Islet of Langerhans (tissue), 1 donor: Measurements from ENCODE around the gene FCRL6.
A peak's percentile ranks its signal among the peaks of the same experiment; 100 is the strongest.

Source experiments
- FAIRE-seq: peaks from one replicate; lab custom pipeline; 2011; peaks lifted over from hg19 to GRCh38; lab: Jason Lieb, UNC

FCRL6 gene

DNA sequence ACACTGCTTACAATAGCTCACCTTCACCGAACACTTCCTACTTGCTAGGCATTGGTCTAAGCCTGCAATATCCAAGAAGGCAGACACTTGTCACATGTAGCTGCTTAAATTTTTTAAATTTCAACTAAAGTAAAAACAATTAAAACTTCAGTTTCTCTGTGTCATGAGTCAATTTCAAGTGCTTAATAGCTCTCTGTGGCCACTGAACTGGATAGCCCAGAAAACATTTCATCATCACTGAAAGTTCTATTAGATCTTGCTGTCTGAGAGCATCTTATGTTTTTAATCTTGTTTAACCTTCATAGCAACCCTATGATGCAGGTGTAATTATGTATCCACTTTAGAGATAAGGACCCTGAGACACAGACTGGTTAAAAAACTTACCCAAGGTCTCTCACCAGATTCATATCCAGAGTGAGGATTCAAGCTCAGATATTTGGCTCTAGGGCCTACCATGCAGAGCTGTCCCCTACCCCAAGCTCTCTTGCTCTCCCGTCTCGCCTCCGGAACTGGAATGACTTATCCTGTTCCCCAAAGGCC lies 2.6 kb upstream of the FCRL6 start:
- FAIRE-seq, result no peak

DNA sequence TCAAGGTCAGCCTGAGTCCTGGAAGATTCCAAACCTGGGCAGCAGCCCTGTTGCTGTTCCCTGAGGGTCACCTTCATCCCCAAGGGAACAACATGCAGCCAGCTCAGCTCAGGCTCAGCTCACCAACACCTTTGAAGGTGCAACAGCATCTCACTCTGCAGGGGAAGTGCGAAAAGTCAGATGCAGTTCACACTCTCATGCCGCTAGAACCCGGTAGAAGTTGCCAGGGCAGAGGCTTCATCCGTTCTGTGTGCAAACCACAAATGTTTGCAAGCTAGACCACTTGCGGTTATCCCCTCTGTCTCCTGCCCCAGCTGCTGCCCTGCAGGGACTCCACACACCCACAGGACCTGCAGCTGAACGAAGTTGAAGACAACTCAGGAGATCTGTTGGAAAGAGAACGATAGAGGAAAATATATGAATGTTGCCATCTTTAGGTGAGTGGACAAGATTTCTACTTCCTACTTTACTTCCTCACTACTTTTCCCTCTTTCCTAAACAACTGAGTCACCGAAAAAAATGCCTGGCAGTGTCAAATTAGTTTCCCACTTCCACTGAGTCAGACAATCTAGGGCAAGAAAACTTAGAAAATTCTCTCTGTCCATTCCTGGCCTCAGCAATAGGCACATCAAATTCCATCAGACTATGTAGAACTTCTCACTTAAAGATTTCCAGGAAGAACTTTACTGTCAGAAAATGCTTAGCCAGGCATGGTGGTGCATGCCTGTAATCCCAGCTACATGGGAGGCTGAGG lies 1.8 kb upstream of the FCRL6 start:
- FAIRE-seq, result no peak

DNA sequence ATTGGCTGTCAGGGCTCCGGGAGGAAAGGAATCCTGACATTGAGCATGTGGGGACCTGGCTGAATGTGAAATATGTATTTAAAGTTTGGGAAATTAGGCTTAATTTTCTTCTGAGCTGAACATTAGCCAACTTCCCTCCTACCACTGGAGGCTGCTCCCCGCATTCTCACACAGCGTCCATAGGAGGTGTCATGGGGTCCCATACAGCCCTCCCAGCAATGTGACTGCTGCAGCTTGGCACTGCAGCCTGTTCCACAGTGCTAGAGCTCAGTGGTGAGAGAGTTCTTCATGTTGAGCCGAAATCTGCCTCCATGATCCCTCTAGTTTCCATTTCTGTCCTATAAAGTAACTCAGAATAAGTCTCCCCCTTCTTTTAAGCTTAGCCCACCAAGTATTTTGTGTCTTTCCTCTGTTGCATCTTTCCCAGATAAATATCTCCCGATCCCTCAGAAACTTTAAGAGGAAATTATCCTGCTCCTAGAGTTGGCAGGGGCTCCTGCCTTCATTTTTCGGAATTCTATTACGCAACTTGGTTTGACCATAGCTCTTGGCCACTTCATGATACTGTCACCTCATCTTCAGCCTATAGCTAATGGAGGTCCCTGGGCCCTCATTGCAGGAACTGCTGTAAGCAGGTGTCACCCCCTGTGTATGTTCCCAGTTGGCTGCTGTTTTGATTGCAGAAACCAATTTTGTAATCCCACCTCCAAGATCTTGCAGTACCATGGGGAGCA lies 2.0 kb downstream of the FCRL6 start:
- FAIRE-seq, result no peak

DNA sequence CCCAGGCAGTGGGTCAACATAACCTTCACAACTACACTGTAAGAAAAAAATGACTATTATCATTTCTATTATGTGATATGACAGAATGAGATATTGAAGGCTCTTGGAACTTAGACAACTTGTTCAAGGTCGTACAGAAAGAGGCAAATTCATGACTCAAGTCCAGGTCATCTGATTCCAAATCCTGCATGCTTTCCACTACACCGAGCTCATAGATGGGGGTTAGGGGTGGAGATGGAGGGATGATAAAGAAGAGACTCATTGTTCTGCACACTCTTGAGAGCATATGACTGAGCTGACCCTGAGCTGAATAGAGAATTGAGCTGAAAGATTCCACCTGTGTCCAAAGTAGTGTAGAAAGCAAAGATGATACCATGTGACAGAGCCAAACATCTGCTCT lies 2.8 kb downstream of the FCRL6 start:
- no peak for FAIRE-seq

DNA sequence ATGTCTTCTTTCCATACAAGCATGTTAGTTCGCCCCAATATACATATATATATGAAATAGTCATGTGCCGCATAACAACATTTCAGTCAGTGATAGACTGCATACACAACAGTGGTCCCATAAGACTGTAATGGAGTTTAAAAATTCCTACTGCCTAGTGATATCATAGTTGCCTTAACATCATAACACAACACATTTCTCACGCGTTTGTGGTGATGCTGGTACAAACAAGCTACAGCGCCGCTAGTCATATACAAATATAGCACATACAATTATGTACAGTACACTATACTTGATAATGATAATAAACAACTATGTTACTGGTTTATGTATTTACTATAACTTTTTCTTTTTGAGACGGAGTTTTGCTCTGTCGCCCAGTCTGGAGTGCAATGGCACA lies 13.8 kb downstream of the FCRL6 start:
- FAIRE-seq, result no peak

DNA sequence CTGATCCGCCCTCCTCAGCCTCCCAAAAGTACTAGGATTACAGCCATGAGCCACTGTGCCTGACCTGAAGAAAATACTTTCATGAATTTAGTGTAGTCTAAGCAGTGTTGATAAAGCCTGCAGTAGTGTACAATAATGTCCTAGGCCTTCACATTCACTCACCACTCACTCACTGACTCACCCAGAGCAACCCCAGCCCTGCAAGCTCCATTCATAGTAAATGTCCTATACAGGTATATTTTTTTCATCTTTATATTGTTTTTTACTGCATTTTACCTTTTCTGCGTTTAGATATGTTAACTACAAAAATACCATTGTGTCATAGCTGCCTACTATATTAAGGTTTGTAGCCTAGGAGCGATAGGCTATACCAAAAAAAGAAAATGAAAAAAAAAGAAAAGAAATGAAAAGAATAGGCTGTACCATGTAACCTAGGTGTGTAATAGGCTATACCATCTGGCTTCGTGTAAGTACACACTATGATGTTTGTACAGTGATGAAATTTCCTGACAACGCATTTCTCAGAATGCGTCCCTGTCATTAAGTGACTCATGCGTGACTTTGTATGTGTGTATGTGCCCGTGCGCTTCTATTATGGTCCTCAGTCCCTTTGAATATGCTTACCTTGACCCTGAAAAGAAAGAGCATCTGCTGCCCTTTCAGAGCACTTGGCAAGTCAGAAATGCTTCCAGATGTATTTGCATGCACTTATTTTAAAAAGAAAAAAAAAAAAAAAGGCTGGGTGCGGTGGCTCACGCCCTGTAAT lies 15.3 kb downstream of the FCRL6 start:
- peak; percentile 100 for FAIRE-seq

DNA sequence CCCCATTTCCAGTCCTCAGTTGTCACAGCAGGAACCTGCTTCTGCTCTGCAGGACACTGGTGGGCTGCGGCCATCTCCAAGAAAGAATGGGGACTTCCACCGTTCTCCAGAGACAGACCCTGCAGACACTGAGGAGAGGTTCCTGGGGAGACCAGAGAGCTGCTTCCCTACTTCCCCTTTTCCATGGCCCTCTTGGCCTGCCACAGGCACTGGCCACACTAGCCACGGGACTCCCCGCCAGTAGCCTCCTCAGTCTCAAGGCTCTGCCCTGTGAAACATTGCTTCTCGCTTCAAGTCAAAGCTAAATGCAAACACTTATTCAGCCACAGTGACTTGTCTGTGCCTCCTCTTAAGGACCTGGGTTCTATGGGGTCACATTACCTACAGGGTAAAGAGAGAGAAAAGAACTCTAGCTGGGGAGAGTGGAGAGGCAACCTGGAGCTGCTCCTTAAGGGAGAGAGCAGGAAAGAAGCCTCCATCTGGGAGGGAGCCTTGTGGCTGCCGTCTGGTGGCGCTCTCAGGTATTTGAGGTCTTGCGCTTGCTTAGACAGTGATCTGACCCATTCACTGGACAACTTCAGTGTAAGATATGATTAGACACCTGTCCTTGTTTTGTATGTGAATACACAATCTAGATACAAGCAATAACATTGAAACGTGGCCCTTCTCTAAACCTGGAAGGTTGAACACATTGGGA lies 19.2 kb downstream of the FCRL6 start:
- FAIRE-seq, result no peak

DNA sequence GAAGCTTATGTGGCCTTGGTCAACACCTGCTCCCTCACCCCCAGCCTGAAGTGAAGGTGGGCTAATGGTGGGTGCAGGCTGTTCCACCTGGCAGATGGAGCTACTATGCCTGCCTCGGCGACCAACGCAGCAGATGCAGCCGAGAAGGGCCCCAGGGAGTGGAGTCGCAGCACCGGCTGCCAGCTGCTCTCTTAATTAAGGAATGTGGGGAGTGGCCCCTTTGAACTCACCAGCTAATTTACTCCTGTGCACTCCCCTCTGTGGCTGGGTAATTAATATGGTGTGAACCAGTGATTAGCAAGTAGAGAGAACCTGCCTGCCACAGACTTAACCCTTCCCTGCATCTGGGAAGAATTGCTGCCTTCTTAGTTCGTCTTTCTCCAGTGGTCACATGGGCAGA lies 21.2 kb downstream of the FCRL6 start:
- FAIRE-seq, result no peak

DNA sequence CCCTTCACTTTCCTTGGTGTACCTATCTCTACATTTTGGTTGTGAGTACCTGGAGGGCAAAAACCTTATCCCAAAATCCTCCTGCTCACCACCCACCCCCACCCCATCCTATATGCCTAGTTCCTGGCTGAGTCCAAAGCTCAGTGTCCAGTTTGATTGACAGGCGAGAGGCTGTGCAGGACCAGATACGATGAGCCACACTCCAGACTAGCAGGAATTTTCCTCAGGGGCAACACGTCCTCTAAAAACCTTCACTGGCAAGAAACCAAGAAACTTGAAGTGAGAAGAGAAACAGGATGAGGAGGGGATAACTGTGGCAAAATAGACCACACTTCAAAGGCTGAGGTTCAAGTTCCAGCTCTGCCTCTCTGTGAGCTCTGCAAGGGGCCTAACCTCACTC lies 23.4 kb downstream of the FCRL6 start:
- FAIRE-seq, result no peak

DNA sequence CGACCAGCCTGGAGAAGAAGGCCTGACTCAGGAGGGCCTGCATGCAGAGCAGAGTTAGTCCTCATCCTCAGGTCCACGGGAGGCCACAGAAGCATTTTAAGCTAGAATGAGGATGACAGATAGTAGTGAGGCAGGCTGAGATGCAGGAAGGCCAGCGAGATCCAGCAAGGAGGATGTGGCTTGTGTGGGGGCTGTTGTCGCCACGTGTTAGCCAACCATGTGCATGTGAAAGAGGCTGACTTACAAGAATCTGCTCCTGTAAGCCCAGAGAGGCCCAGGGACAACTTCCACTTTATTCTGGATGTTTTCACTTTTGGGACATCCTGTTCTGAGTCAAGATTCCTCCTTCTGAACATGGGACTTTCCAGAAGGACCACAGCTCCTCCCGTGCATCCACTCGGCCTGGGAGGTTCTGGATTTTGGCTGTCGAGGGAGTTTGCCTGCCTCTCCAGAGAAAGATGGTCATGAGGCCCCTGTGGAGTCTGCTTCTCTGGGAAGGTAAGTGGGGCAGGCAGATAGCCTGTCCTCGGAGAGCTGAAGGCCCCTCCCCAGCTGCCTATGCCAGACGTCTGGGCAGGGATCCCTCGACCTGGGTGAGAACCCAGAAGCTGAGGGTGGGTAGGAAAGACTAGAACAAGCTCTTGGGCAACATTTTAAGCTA lies 24.4 kb downstream of the FCRL6 start, which contains the start of gene SLAMF8:
Gene SLAMF8, plus strand, starts transcription at position 433 of the 661 bp plus-strand sequence. Its CDS starts 26 bp downstream, at position 459.
- no peak for FAIRE-seq

DNA sequence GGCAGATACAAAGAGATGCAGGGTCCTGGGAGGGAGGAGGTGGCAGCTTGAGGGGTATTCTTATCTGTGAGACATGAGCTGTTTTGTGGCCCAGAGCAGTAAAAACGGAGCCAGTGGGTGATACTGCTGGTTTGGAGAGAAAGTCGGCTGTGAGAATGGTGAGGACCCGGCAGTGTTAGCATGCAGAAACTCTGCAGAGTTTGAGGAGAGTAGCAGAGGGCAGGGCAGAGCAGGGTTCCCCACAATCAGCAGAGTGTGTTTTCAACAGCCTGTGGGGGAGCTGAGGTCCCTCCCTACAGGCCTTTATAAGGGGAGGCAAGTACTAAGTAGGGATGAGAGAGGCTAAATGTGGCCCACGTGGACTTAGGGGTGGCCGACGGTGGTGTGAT lies 24.9 kb downstream of the FCRL6 start:
- FAIRE-seq, result no peak

DNA sequence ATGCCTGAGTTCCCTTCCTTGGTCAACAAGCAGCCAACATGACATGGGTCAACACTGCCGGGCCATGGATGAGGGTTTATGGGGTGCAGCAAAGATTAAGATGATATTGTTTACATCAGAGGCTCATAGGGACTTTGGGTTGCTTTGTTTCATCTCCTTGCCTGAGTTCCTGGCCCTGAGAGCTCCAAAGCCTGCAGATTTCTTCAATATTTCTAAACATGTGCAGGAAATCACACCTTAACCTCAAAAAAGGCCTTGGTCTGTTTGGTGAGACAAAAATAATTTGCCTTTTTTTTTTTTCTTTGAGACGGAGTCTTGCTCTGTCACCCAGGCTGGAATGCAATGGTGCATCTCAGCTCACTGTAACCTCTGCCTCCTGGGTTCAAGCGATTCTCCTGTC lies 25.4 kb downstream of the FCRL6 start:
- no peak for FAIRE-seq

DNA sequence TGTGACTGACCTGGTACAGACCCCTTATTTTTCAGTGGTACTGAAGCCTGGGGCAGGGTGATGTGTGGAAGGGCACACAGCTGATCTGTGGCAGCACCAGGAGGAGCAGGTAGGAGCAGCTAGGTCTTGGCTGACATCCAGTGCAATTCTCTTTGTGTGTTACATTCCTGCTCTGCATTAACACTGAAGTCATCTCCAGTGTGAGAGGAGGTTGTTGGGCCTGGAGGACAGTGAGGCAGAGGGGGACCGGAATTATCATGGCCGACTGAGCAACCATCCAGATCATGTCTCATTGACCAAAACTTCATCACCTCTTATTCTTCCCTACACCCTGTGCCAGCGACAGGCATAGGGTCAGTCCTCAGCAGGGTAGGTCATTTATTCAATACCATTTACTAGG lies 26.0 kb downstream of the FCRL6 start:
- FAIRE-seq, result no peak

DNA sequence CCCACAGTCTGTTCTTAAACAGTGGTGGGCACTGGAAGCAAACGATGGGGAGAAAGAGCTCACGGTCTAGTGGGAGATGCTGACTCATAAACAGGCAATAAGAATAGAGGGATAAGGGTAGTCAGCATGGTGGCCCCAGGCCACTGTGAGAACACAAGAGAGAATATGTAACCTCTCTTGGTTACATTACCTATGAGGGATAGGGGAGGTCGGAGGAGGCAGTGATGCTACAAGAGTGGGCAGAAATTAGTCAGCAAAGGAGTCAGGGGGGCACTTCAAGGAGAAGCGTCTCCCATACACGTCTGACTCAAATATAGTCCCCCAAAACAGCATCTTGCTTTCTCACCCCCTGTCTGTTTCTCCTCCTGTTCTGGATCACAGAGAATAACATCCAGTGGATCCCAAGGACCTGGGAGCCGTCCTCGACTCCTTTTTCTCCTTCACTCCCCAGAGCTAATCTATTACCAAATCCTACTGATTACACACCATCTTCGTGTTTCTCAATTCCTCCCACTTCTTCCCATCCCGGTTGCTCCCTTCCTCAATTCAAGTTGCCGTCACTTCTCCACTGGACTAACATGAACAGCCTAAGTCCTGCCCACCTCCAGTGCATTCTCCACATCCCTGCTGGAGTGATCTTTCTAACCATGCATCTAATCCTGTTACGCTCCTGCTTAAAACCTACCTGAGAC lies 26.6 kb downstream of the FCRL6 start:
- FAIRE-seq, result no peak

DNA sequence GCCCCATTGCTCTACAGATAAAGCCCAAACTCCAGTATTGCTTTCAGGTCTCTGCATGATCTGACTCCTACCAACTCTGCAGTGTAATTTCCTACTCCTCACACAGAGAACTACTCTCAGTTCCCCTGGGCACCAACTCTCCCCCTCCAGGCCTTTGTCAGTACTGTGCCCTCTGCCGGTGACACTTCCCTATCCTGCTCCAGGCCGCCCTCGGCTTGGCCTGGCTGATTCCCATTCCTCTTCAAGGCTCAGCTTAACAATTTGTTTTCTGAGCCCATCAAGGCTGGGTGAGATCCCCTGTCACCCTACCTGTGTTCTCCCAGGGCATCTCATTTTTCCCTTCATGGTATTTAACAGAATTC lies 27.1 kb downstream of the FCRL6 start:
- no peak for FAIRE-seq

DNA sequence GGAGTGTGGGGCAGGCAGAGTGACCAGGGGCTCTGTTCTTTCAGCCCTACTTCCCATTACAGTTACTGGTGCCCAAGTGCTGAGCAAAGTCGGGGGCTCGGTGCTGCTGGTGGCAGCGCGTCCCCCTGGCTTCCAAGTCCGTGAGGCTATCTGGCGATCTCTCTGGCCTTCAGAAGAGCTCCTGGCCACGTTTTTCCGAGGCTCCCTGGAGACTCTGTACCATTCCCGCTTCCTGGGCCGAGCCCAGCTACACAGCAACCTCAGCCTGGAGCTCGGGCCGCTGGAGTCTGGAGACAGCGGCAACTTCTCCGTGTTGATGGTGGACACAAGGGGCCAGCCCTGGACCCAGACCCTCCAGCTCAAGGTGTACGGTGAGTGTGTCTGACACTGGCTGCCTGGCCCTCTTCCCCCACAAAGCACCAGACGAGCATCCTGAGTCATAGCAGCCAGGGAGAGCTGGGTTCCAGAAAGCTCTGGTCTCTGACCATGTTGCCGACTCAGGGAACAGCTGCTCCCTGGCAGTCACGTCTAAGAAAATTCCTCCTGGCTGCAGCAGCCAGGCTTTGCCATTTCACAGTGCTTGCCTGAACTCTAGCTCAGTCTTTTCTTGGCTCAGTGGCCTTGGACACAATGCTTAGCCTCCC lies 27.8 kb downstream of the FCRL6 start:
- no peak for FAIRE-seq

DNA sequence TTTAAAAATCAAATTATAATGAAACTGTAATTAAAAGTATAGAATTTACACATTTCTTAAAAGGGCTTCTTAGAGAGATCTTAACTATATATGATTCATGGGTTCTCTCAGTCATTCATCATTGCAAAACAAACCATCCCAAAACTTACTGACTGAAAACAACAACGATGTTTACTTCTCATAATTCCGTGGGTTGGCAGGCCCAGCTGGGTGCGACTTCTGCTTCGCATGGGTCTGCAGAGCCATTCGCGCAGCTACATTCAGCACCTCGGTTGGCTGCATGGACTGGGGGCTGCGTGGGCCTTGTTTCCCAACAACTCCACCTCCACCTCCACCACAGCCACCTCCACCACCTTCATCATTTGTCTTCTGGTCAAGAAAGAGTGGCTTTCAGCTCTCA lies 28.6 kb downstream of the FCRL6 start:
- FAIRE-seq, result no peak

DNA sequence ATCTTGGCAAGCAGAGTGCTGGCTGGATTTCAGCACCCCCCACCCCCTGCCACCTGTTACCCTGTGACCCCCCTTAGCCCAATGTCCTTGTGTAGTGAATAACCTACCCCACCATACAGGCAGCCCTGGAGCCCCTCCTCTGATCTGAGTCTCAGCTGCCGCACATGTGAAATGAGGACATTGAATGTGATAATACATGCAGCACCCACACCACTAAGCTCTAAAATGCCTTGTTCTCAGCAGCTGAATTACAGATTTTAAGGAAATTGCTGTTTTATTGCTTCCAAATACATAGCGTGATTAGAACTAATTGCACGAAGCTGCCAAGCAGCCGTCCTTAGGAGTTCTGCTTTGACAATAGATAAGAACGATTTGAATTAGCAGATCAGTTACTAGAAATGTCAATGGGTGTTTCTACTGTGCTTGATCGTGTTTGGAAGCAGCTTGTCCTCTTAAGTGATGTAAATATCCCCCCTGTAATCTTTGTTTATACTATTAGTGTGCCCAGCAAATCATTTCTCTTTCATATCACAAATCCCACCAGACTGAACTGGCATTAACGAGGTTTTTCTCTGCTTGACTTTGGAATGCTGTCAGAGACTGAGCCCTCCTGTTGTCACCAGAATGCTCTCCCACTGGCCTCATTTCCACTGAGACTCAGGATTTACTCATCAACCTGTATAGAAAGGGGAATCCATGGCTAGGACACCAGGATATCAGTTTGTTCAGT lies 29.4 kb downstream of the FCRL6 start:
- no peak for FAIRE-seq

DNA sequence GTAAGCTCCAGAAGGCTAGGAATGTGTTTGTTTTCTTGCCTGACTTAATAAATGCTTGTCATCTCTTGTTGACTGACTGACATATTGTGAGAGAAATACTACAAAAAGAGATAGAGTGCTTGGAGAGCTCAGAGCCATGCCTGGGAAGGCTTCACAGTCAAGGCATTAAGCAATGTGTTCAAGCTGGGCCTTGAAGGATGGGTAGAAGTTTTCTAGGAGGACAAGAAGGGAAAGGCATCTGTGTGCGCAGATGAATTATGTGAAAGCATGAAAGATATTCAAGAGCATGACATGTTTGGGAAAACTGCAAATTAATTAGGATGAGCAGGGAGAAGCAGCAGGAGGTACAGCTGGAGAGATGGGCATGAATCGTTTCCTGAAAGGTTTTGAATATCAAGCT lies 30.1 kb downstream of the FCRL6 start:
- FAIRE-seq, result no peak

DNA sequence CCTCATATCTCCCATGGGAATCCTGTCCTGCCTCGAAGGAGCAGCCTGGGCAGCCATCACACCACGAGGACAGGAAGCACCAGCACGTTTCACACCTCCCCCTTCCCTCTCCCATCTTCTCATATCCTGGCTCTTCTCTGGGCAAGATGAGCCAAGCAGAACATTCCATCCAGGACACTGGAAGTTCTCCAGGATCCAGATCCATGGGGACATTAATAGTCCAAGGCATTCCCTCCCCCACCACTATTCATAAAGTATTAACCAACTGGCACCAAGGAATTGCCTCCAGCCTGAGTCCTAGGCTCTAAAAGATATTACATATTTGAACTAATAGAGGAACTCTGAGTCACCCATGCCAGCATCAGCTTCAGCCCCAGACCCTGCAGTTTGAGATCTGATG lies 33.2 kb downstream of the FCRL6 start:
- FAIRE-seq, result no peak
